ENCODE data around the gene SF3A2.

SF3A2 gene

GRCh38 chr19:2207991-2208860, 28.4 kb upstream of the SF3A2 start:
- DNase-seq: no peak

- no peak for DNase-seq
Measured at GRCh38 chr19:2208975-2209374, 27.6 kb upstream of the SF3A2 start.

GRCh38 chr19:2209408-2209807, 27.2 kb upstream of the SF3A2 start:
- DNase-seq: no peak

- no peak for DNase-seq
Measured at GRCh38 chr19:2210206-2210605, 26.4 kb upstream of the SF3A2 start.

DNA sequence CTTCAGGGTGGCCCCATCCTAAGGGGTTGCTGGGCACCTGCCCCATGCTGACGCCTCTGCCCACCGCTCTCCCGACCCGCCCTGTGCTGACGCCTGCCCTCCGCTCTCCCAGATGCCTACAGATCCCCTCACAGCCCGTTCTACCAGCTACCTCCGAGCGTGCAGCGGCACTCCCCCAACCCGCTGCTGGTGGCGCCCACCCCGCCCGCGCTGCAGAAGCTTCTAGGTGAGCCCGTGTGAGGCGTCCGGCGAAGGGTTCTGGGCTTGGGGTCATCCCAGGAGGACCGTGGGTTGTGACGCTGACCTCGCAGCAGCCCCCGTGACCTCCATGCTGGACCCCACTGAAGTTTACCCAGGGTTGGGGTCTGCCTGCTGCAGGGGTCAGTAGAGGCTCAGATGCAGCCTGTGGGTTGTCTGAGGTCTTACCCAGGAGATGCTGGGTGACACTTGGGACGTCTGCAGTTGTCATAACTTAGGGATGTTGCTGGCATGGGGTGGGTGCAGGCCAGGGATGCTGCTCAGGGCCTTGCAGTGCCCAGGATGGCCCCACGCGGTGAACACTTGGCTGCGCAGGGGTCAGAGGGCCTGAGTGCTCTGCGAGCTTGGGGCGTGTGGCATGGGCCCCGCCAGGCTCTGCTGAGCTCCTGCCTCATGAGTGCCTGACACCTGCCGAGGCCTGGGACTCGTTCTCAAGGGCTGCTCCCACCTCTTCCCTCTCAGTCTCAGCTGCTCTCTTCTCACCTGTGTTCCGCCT, 25.5 kb upstream of the SF3A2 start:
- DNase-seq: no peak

DNA sequence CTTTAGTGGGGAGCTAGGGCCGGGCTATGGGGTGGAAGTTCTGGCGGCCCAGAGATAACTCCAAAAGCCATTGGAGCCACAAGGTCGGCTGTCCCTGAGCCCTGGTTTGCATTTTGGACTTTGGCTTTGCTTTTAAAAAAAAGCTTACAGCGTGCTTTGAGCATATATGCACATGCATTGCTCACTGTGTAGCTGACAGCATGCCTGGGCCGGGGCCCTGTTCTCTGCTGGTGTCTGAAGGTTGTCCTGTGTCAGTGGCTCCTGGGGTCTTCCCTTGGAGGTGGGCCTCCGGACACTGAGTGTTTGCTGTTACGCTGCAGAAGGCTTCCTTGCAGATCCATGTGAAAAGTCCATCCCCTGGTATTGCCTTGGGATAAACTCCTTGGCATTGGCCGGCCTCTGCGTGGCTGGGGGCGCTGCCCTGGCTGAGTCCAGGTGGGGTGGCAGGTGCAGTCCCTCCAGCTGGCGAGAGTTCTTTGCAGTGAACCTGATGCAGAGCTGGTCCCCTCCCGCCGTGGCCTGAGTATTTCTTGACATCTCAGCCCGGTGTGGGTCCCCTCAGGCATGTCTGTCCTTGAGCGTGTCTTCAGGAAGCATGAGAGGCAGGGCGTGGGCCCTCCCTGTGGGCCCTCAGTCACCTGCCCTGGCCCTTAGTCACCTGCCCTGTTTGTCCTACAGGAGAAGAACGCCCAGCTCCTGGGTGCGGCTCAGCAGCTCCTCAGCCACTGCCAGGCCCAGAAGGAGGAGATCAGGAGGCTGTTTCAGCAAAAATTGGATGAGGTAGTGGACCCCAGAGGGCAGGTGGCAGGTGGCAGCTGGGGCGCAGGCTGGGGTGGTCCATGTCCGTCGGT, 23.5 kb upstream of the SF3A2 start:
- no peak for DNase-seq

DNA sequence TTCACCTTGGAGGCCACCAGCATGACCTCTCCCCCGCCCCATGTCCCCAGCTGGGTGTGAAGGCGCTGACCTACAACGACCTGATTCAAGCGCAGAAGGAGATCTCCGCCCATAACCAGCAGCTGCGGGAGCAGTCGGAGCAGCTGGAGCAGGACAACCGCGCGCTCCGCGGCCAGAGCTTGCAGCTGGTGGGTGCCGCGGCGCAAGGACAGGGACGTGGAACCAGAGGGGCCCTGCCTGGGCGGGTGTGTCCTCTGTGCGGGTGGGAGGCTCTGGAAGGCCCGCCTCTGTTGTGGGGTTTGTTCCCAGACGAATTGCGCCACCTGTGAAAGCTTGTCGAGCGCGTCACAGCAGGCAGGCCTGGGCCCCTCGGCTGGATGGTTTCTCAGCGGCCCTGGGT, 22.8 kb upstream of the SF3A2 start:
- DNase-seq: no peak

DNA sequence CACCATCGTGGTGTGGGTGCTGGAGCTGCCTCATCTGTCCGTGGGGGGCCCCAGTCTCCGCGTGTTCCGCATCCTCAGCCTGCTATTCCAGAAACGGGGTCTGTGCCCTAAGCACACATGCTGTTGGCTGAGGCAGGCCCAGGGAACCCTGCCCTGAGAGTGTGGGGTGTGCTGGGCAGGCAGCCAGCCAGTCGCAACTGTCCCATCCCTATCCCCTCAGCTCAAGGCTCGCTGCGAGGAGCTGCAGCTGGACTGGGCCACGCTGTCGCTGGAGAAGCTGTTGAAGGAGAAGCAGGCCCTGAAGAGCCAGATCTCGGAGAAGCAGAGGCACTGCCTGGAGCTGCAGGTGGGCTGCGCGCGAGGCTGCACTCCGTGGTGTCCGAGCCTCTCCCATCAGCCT, 22.4 kb upstream of the SF3A2 start:
- no peak for DNase-seq

DNA sequence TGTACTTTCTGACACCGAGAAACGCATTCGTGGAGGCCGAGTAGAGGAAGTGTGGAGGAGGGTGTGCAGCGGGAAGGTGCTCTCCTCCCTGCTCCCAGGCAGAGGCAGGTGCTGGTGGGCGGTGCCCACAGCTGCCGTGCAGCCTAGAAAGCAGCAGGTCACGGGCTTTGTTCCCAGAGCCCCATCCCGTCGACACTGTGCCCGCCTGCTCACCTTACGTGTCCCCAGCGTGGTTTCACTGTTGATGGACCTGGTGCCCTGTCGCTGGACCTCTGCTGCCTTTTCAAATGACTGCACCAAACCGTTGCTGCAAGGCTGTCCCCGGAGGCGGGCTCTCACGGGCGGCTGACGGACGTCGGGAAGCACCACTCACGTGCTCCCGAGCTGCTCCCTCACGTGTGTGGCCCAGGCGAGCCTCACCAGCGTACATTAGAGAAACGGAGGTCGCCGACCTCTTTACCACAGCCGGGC, 21.3 kb upstream of the SF3A2 start:
- no peak for DNase-seq

DNA sequence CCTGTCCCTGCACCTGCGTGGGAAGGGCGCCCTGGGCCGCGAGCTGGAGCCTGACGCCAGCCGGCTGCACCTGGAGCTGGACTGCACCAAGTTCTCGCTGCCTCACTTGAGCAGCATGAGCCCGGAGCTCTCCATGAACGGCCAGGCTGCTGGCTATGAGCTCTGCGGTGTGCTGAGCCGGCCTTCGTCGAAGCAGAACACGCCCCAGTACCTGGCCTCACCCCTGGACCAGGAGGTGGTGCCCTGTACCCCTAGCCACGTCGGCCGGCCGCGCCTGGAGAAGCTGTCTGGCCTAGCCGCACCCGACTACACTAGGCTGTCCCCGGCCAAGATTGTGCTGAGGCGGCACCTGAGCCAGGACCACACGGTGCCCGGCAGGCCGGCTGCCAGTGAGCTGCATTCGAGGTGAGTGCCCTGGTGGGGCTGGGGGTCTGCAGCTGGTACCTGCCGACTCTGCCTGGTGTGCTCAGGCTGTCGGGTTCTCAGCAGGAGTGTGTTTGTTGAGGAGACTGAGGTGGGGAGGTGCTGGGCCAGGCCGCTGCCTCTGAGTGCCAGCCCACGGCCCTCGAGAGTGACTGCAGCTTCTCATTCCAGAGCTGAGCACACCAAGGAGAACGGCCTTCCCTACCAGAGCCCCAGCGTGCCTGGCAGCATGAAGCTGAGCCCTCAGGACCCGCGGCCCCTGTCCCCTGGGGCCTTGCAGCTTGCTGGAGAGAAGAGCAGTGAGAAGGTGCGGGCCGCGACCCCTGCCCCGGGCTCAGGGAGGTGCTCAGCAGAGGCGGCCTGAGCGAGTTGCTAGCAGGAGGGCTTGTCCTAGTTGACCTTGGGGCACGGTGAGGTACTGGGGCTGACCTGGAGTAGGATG, 20.0 kb upstream of the SF3A2 start:
- DNase-seq: no peak

GRCh38 chr19:2217591-2217990, 19.0 kb upstream of the SF3A2 start:
- DNase-seq: no peak

DNA sequence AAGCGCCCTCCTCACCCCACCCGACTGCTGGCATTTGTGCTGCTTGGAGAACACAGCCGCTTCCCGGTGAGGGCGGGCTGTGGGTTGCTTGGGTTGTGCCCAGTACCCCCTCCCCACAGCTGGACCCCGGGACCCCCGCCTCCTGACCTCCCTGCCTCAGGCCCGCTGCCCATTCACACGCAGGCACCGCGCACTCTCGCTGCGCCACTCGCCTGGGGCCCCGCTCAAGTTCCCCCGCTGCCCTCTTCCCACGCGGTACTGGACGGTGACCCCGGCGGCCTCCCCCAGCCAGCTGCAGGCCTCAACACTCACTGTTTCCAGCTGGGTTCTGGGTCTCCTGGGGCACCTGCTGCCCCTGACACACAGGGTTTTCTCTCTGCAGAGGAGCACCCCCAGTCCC, 16.9 kb upstream of the SF3A2 start:
- no peak for DNase-seq

DNA sequence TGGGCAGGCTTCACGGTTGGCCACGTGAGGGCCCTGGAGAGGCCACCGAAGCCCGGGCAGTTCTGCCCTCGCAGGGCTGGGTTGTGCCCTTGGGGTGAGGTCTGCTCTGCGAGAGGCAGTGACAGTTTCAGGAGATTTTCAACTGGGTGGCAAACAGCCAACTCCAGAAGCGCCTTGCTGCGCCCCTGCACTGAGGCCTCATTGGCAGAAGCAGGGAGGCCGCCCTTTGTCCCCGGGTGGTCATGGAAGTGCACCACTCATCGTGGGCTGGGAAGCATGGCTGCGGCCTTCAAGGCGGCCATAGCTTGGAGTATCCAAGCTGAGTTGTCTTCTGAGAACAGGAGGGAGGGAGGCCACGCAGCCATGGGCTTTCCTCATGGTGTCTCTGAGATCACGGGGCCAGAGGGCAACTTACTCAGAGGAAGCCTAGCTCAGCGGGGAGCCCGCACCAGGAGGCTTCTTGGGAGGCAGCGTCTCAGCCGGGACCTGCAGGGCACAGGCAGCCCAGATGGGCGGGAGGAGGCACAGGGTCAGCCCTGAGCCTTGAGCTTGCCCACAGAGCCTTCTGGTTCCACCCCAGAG, 15.3 kb upstream of the SF3A2 start:
- DNase-seq: no peak

DNA sequence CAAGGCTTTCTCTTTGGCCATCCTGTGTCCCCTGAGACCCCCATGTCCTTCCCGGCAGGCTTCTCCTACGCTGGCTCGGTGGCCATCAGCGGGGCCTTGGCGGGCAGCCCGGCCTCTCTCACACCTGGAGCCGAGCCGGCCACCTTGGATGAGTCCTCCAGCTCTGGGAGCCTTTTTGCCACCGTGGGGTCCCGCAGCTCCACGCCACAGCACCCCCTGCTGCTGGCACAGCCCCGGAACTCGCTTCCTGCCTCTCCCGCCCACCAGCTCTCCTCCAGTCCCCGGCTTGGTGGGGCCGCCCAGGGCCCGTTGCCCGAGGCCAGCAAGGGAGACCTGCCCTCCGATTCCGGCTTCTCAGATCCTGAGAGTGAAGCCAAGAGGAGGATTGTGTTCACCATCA, 14.7 kb upstream of the SF3A2 start:
- no peak for DNase-seq

- DNase-seq: no peak
Measured at GRCh38 chr19:2223391-2223790, 13.2 kb upstream of the SF3A2 start.

DNA sequence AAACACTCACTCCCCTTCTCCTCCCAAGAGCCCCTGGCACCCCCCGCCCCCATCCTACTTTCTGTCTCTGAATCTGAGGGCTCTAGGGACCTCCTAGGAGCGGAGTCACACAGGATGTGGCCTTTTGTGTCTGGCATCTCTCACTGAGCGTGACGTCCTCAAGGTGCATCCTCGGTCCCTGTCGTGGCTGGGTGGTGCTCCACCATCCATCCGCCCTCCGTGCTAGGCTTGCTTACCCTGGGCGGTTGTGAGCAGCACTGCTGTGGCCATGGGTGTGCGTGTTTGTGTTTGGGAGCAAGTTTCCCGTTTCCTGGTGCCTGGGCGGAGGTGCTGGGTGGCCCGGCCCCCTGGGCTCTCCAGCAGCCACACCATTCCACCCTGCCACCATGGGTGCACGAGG, 12.7 kb upstream of the SF3A2 start:
- no peak for DNase-seq

- no peak for DNase-seq
Measured at GRCh38 chr19:2224754-2225349, 11.8 kb upstream of the SF3A2 start.

DNA sequence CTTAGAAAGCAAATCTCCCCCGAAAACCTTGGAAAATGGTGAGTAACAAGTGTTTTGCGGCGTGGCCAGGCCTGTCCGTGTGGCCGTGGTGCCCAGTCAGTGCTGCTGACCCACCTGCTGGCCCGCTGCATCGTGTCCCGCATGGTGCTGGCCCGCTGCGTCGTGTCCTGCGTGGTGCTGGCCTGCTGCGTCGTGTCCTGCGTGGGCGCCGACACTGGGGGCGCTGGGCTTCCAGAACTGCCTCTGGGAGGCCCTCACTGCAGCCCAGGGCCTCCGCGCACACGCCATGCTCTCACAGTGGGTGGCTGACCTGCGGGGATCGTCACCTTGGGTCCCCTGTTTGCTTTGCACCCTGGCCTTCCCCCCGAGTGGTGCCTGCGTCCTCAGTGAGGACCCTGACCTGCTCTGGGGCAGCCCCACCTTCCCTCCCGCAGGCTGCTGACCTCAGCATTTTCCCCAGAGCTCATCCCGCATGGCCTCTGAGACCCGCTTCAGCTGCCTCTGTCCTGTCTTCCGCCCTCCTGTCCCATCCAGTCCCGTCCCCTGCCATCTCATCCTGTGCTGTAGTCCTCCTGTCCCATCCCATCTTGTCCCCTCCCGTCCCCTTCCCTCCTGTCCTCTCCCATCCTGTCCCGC, 11.1 kb upstream of the SF3A2 start:
- DNase-seq: no peak

DNA sequence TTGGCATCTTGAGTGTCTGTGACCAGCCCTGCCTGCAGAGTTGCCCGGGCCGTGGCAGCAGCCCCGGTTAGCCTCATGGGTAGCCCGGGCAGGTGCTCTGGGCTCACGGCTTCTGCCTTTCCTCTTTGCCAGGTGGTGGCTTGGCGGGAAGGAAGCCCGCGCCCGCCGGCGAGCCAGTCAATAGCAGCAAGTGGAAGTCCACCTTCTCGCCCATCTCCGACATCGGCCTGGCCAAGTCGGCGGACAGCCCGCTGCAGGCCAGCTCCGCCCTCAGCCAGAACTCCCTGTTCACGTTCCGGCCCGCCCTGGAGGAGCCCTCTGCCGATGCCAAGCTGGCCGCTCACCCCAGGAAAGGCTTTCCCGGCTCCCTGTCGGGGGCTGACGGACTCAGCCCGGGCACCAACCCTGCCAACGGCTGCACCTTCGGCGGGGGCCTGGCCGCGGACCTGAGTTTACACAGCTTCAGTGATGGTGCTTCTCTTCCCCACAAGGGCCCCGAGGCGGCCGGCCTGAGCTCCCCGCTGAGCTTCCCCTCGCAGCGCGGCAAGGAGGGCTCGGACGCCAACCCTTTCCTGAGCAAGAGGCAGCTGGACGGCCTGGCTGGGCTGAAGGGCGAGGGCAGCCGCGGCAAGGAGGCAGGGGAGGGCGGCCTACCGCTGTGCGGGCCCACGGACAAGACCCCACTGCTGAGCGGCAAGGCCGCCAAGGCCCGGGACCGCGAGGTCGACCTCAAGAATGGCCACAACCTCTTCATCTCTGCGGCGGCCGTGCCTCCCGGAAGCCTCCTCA, 10.4 kb upstream of the SF3A2 start:
- no peak for DNase-seq

DNA sequence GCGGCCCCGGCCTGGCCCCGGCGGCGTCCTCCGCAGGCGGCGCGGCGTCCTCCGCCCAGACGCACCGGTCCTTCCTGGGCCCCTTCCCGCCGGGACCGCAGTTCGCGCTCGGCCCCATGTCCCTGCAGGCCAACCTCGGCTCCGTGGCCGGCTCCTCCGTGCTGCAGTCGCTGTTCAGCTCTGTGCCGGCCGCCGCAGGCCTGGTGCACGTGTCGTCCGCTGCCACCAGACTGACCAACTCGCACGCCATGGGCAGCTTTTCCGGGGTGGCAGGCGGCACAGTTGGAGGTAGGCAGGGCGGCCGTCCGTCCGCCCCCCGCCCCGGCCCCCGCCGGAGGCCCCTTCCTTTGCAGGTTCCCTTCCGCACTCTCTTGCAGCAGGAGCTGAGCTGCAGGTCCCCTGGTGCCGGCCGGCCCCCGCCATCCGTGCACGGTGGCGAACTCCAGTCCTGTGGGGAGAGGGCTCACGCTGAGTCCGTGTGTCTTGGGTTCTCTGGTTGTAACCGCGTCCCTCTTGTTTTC, 9.7 kb upstream of the SF3A2 start:
- no peak for DNase-seq

Data from NCI-H2029 treated with DMSO at 0.1 percent for 48 hours (cell line).